Transverse colon (tissue), 4 donors: ENCODE data around the gene NEUROG3. TPM values are rescaled to one million over a fixed set of nuclear protein-coding genes. Genes with fewer than 3 reads are reported as not detected.

ENCODE experiments used
- DNase-seq: peaks from one replicate; pipeline ENCODE4 v3.0.0-alpha.2; 2019
- H3K27ac ChIP-seq, 4 donors: fragments of 200-600 bp; sonication (generic); 2 replicates each; pipeline ENCODE4 v1.5.1; 2016 to 2018; ENCODE audit warnings: inconsistent platforms in 4 of 4
- H3K27me3 ChIP-seq: fragments of 200-600 bp; sonication (generic); 2 replicates; pipeline ENCODE4 v1.5.1; 2017; ENCODE audit warnings: inconsistent platforms
- H3K36me3 ChIP-seq, 4 donors: fragments of 200-600 bp; sonication (generic); 2 replicates each; pipeline ENCODE4 v1.5.1; 2017 to 2019; ENCODE audit warnings: inconsistent platforms in 4 of 4
- H3K4me1 ChIP-seq, 4 donors: fragments of 200-600 bp; sonication (generic); 2 replicates each; pipeline ENCODE4 v1.5.1; 2017 to 2020; ENCODE audit warnings: inconsistent platforms in 4 of 4
- H3K4me3 ChIP-seq, 4 donors: fragments of 200-600 bp; sonication (generic); 1 replicate in 1 of 4; 2 replicates in 3 of 4; pipeline versions ENCODE4 v1.5.1 to v1.6.1; 2017 to 2019; ENCODE audit warnings: inconsistent platforms in 4 of 4
- H3K9me3 ChIP-seq, 2 donors: fragments of 200-600 bp; sonication (generic); 2 replicates each; pipeline ENCODE4 v1.5.1; 2017 to 2019; ENCODE audit warnings: inconsistent platforms in 2 of 2
- CTCF ChIP-seq, 5 experiments: fragments of 200-600 bp in 3 of 5; fragments of 450-650 bp in 2 of 5; sonication (generic) in 3 of 5; IDR thresholded peaks; 1 replicate in 2 of 5; 2 replicates in 3 of 5; pipeline ENCODE4 v1.5.1; 2016 to 2017; ENCODE audit warnings: antibody characterized with exemption in 5 of 5, inconsistent platforms in 3 of 5, mild to moderate bottlenecking in 2 of 5, moderate library complexity in 1 of 5
- EP300 ChIP-seq: sonication (generic); formaldehyde crosslinking; IDR thresholded peaks from one replicate; pipeline ENCODE4 v1.6.1; 2017; ENCODE audit warnings: antibody characterized with exemption, low read depth
- POLR2A ChIP-seq: fragments of 450-650 bp; IDR thresholded peaks from one replicate; pipeline ENCODE4 v1.6.1; 2016; ENCODE audit warnings: antibody characterized with exemption, mild to moderate bottlenecking, moderate library complexity
- POLR2AphosphoS5 ChIP-seq, 3 donors: sonication (generic); formaldehyde crosslinking; IDR thresholded peaks; one replicate each; pipeline ENCODE4 v1.6.1; 2016; ENCODE audit warnings: antibody characterized with exemption in 3 of 3
- WGBS, 2 donors: methylation state at CpG; one replicate each; pipeline ENCODE4 v1.1.5; 2018; ENCODE audit warnings: low coverage in 1 of 2; 5-methylcytosine and 5-hydroxymethylcytosine counted together
- in situ Hi-C, 4 donors: fragments of 200-750 bp; cut with MboI; loops; one replicate each; pipeline versions ENCODE4 v1.15.0 to v1.15.1; 2017; ENCODE audit warnings: low sequenced_read_pairs in 3 of 4, low pct_ligation_motif_present in 1 of 4, low pct_unique_long_range_greater_than_20kb in 1 of 4
- intact Hi-C: fragments of 100-400 bp; cut with DNase I; formaldehyde crosslinking; loops from one replicate; pipeline ENCODE4 v1.15.1; 2023; ENCODE audit warnings: low total_unique reads
- total RNA-seq, 4 donors: library from RNA; depleted of rRNA; stranded (reverse); fragments of >200 nt; gene quantifications; one replicate each; pipeline ENCODE4 v1.1.0, GENCODE V29; 2016

The NEUROG3 gene
- total RNA-seq, 4 donors from 2014 or later, result 0.41 to 8.2 (median 0.64) TPM; not detected in 1

GRCh38 chr10:69616358-69616757 lies 43.1 kb upstream of the NEUROG3 start:
- Histone ChIP-seq H3K4me3 (no peak overlapping the region), H3K27ac (no peak overlapping the region), H3K36me3 (no peaks in the 10 kb centered on the region), H3K9me3 (no peaks in the 10 kb centered on the region), H3K27me3 (no peaks in the 10 kb centered on the region), H3K4me1 (no peaks in the 10 kb centered on the region)
- intact Hi-C loops (no loop called here), in situ Hi-C loops (no loop called here)
- TF ChIP-seq CTCF (IDR thresholded peaks at IDR 0.05), result no peak
- TF ChIP-seq POLR2A, result no peak
- TF ChIP-seq EP300, result no peak
- TF ChIP-seq POLR2AphosphoS5 (IDR thresholded peaks at IDR 0.05), result no peak
- WGBS, 2 donors, result 65 to 75% methylated on average over 2 to 4 of the region's 4 CpGs
- no peak for DNase-seq

- peaks cover 4 to 5% of the 10 kb centered on the region in 2 donors for H3K9me3 ChIP-seq
- no peak for DNase-seq
- no peaks in the 10 kb centered on the region for H3K4me1 ChIP-seq
- no peak for TF ChIP-seq CTCF (IDR thresholded peaks at IDR 0.05)
- TF ChIP-seq POLR2A, result no peak
- TF ChIP-seq POLR2AphosphoS5 (IDR thresholded peaks at IDR 0.05), result no peak
- no peak for TF ChIP-seq EP300
- intact Hi-C loops (loop anchor here (5.0 kb wide), 1 partner anchor 87 kb away; no protein-coding TSS in a partner anchor), in situ Hi-C loops (no loop called here)
- no peak overlapping the region for H3K4me3 ChIP-seq
- WGBS, 2 donors, result 76 to 80% methylated on average over 1 of the region's 1 CpG
- H3K27me3 ChIP-seq, result no peaks in the 10 kb centered on the region
- no peaks in the 10 kb centered on the region for H3K36me3 ChIP-seq
- H3K27ac ChIP-seq, result no peak overlapping the region
These were observed 40.9 kb upstream of the NEUROG3 start for GRCh38 chr10:69614130-69614529.

- no peak overlapping the region for H3K4me3 ChIP-seq
- no peak for DNase-seq
- no peak overlapping the region for H3K27ac ChIP-seq
- TF ChIP-seq CTCF (IDR thresholded peaks at IDR 0.05) (no peak), POLR2AphosphoS5 (IDR thresholded peaks at IDR 0.05) (no peak), POLR2A (no peak), EP300 (no peak)
- H3K36me3 ChIP-seq, result no peaks in the 10 kb centered on the region
- peaks cover 4 to 5% of the 10 kb centered on the region in 2 donors for H3K9me3 ChIP-seq
- peaks cover 8% of the 10 kb centered on the region for H3K27me3 ChIP-seq
- intact Hi-C loops (loop anchor here (5.0 kb wide), 1 partner anchor 85 kb away; no protein-coding TSS in a partner anchor), in situ Hi-C loops (no loop called here)
- H3K4me1 ChIP-seq, result no peaks in the 10 kb centered on the region
These were observed 39.5 kb upstream of the NEUROG3 start for GRCh38 chr10:69612760-69613159.

GRCh38 chr10:69609077-69609476 lies 35.9 kb upstream of the NEUROG3 start:
- peaks cover 4 to 5% of the 10 kb centered on the region in 2 donors for H3K9me3 ChIP-seq
- no peaks in the 10 kb centered on the region for H3K4me1 ChIP-seq
- WGBS, 2 donors, result 38 to 56% methylated on average over 1 of the region's 1 CpG
- no peaks in the 10 kb centered on the region for H3K36me3 ChIP-seq
- TF ChIP-seq EP300, result no peak
- TF ChIP-seq POLR2AphosphoS5 (IDR thresholded peaks at IDR 0.05), result no peak
- no peak for TF ChIP-seq POLR2A
- no peak for TF ChIP-seq CTCF (IDR thresholded peaks at IDR 0.05)
- in situ Hi-C loops, result no loop called here
- H3K27ac ChIP-seq, result no peak overlapping the region
- no peak for DNase-seq
- H3K27me3 ChIP-seq, result peaks cover 33% of the 10 kb centered on the region
- intact Hi-C loops, result no loop called here
- no peak overlapping the region for H3K4me3 ChIP-seq
